Effector CD4-positive, alpha-beta T cell (primary cell): ENCODE results near the gene PXT1.
"Not testable (repeated sequence)": the region's sequence is repeated elsewhere in the genome, so short reads cannot be mapped to it uniquely, and the experiment has no call there.

Experiments used
- DNase-seq: peaks from one replicate; pipeline ENCODE4 v3.0.0-alpha.2; 2020

Gene PXT1

DNA sequence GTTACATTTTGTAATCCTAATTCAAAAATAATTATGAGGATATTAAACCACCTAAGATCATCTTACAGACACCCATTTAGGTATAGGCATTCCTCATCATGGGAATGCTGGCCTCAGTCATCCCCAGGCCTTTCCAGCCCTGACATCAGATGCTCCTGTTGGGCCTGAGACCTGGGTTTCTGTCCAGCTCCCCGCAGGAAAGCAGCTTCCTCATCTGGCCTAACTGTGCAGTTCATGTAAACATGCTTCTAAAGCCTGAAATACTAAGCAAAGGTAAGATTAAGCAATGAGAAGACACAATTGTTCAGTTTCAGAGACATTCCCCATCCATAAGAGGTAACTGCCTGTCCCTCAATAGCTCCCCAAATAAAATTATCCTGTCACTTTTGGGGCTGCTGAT, 74.2 kb downstream of the PXT1 start:
- DNase-seq = no peak

DNA sequence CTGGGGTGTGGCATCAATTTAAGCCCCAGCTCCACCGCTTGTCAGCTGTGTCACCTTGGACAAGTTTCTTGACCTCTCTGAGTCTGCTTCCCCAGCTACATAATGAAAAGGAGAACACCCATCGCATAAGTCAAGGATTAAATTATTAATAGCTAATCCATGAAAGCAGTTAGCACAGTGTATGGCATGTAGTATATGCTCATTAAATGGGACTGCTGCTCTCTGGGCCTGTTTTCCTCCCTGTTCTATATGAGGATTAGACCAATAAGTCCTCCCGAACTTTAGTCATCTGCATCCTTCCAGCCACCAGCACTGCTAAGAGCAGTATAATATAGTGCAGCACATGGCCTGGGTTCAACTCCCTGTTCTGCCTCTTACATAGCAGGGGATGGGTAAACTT, 74.9 kb downstream of the PXT1 start:
- DNase-seq = no peak

DNA sequence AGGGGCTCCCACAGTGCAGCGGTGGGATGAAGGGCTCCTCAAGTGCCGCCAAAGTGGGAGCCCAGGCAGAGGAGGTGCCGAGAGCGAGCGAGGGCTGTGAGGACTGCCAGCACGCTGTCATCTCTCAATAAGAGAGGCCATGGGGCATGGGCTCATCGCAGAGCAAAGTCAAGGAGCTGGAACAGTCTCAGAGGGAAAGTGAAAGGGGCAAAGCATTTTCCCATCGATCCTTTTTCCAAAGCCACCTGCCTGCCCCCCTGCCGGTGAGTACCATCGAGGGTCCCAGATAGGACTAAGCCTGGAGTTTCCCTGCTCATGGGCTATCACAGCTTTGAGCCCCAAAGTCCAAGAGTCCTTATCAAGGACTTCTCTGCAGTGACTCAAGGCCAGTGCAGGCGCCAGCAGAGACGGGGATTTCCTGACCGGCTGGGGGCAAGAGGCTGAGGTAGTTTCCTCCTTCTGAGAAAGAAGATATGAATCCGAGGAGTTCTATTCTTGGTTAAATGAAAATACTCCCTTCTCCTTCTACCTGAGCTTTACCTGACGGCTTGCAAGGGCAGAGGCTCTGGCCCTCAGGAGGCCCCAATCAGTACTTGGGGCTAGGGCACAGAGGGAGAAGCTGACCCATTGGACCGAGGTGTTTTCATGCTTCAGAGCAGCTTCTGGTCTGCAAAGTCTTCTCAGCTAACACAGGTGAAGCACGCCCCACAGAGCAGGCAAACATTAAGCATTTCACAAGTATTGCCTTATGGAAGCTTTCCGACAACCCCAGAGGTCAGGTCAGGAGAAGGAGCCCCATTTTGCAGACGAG, 77.8 kb downstream of the PXT1 start:
- DNase-seq = no peak

DNA sequence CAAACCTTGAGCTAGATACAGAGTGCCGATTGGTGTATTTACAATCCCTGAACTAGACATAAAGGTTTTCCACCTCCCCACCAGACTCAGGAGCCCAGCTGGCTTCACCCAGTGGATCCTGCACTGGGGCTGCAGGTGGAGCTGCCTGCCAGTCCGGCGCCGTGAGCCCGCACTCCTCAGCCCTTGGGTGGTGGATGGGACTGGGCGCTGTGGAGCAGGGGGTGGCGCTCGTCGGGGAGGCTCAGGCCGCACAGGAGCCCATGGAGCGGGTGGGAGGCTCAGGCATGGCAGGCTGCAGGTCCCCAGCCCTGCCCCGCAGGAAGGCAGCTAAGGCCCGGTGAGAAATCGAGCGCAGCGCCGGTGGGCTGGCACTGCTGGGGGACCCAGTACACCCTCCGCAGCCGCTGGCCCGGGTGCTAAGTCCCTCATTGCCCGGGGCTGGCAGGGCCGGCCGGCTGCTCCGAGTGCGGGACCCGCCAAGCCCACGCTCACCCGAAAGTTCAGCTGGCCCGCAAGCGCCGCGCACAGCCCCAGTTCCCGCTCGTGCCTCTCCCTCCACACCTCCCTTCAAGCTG, 78.5 kb downstream of the PXT1 start:
- DNase-seq = not testable (repeated sequence)

DNA sequence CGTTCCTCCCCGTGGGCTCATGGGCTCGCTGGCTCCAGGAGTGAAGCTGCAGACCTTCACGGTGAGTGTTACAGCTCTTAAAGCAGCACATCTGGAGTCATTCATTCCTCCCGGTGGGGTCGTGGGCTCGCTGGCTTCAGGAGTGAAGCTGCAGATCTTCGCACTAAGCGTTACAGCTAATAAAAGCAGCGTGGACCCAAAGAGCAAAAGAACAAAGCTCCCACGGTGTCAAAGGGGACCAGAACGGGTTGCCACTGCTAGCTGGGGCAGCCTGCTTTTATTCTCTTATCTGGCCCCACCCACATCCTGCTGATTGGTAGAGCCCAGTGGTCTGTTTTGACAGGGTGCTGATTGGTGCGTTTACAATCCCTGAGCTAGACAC, 79.3 kb downstream of the PXT1 start:
- DNase-seq = not testable (repeated sequence)

DNA sequence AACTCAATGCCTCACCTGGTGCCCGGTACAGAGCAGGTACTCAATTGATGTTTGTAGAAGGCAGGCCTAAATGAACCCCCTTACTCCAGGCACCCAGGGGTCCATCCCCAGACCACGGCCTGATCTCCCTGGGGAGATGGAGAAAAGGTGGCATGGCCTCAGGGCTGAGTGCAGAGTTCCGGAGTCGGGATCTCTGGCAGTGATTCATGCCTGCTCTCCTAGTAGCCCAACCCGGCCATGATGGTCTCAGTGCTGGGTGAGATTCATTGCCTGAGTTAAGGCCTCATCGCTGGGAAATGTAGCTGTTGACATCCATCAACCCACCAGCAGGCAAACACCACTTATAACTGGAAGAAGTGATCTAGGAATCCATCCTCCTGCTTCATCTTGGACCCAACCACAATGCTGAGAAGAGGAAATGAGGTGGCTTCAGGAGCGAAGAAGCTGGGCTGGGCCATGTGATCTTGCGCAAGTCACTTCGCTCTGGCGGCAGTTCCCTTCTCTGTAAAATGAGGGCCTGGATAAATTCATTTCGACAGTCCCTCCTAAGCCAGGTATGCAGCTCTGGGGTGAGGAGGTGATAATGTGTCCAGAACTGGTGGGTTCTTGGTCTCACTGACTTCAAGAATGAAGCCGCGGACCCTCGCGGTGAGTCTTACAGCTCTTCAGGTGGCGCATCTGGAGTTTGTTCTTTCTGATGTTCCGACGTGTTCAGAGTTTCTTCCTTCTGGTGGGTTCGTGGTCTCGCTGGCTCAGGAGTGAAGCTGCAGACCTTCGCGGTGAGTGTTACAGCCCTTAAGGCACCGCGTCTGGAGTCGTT, 79.9 kb downstream of the PXT1 start:
- no peak for DNase-seq

DNA sequence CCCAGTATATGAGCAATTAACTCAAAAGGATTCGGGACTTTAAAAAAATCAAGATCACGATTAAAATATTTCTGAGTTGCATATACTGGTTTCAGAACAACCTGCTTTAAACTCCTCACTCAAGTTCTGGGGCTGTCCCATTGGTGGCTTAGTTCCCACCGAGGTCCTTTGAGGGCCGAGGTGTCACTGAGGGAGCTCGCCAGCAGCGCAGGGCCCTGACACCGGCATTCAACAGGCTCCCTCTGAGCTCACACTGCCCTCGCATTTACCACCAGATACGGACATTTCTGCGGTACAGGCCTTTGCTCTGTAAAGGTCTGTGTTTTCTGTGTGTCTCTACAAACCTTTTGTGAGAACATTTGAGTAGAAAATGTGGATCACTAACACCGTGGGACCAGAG, 81.6 kb downstream of the PXT1 start:
- DNase-seq = no peak

DNA sequence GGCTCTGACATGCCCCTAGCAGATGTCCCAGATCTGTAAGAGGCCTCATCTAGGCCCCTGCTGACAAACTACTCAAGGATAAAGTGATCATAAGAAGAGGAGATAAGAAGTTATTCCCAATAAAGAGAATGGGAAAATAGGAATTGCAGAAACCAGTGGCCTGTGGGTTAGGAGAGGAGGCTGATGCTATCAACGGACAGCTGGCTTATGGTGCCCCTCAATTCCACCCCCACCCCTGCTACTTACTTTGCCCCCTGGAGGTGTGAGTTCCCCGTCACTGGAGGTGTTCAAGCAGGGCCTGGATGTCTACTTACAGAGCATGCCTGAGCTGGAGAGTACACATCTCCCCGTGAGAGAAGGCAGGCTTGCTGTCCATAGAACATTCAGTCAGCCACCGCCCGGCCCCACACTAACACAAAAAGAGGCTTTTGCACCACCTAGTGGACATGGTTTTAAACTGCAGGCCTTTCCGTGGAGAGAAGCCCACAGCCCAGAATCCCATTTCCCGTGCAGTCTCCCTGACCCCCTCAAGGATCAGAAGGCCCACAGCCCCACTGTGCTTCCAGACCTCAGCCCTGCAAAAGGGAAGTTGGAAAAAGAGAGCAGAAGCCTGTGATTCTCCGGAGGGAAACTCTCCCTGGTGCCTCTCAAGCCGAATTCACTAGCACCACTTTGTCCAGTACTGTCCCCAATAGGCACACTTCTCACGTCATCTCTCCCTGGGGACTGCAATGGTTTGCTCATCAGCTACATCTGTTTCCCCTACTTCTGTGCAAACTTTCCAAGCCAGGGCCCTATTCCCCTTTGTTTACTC, 82.2 kb downstream of the PXT1 start:
- DNase-seq = peak; percentile 57

DNA sequence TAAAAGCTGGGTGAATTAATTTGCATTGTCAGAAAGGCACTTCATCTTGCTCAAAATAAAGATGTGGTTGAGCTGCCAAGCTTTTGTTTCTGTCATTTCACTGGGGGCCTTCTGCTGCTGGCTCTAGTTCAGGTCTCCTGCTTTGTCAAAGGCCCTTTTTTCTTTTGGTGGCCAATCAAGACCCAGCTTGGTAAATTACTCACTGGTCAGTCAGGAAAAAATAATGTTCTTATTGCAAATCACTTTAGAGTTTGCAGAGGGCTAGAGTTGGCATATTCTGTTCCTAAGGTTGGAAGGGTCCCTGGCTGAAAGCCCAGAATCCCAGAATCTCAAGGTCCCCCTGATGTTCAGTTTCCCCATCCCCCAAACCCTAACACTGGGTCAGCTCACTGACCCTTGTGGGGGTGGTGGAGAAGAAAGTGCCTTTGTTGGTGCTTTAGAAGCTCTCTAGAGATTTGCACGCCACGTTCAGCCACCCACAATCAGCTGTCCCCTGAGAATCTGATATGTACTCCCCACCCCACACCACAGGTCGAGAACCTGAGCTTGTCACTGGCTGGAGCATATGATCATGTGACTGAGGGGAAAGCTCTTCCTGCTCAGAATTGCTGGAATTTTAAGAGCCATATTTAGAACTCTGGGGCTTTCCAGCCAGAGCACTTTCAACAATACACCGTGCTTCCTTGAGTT, 84.3 kb downstream of the PXT1 start:
- DNase-seq = no peak

DNA sequence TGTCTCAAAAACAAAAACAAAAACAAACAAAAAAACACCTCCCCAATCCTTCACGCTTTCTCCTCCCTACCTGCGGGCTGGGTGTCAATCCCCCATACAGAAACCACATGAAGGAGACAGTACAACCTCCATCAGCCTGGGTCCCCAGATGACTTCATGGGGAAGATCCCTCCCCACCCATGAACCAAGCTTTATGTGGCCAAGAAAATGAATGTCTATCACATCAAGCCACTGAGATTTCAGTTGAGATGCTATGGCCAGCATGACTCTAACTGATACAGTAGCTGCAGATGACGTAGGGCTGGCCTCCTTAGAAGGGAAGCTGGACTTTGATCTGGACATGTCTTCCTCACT, 84.8 kb downstream of the PXT1 start:
- DNase-seq = no peak

DNA sequence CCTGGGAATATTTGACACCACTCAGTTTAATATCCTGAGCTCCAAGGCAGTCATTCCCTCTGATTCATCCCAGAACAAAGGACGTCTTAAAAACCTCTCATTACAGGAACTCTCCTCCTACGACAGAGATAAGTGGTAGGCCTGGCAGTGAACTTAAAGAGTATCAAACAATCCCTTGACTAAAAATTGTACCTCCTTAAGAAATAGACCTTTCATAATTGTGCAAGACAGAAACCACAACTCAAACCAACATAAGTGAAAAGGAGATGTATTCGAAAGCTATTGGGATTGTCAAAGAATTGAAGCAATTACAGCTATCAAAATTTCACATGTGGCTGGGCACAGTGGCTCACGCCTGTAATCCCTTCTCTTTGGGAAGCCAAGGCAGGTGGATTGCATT, 86.8 kb downstream of the PXT1 start:
- no peak for DNase-seq

DNA sequence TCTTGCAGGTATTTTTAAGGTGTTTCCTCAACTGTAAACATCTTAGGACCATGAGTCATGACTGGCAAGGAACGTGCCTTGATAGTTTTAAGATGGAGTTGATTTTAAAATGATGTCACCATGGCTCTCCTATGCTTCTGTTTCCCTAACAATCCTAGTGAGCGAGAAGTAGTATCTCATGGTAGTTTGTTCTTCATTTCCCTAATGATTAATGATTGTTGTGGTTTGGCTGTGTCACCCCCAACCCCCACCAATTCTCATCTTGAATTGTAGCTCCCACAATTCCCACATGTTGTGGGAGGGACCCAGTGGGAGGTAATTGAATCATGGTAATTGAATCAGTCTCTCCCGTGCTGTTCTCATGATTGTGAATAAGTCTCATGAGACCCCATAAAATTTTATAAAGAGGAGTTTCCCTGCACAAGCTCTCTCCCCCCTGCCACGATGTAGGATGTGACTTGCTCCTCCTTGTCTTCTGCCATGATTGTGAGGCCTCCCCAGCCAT, 89.2 kb downstream of the PXT1 start:
- no peak for DNase-seq

DNA sequence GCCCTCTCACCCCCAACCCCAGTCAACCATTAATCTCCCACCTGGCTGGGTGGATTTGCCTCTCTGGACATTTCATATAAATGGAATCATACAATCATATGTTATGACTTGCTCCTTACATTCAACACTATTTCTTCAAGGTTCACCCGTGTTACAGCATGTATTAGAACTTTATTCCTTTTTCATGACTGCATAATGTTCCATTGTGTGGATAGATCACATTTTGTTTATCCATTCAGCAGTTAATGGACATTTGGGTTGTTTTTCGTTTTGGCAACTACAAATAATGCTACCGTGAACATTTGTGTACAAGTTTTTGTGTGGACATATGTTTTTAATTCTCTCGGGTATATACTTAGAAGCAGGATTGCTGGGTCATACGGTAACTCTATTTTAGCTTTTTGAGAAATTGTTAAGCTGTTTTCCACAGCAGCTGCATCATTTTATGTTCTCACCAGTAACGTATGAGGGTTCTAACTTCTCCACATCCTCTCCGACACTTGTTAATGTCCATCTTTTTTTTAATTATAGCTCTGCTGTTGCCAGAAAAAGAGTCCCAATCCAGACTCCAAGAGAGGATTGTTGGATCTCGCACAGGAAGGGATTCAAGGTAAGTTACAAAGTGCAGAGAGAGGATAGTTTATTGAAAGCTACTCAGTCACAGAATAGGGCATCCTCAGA, 90.0 kb downstream of the PXT1 start:
- no peak for DNase-seq

DNA sequence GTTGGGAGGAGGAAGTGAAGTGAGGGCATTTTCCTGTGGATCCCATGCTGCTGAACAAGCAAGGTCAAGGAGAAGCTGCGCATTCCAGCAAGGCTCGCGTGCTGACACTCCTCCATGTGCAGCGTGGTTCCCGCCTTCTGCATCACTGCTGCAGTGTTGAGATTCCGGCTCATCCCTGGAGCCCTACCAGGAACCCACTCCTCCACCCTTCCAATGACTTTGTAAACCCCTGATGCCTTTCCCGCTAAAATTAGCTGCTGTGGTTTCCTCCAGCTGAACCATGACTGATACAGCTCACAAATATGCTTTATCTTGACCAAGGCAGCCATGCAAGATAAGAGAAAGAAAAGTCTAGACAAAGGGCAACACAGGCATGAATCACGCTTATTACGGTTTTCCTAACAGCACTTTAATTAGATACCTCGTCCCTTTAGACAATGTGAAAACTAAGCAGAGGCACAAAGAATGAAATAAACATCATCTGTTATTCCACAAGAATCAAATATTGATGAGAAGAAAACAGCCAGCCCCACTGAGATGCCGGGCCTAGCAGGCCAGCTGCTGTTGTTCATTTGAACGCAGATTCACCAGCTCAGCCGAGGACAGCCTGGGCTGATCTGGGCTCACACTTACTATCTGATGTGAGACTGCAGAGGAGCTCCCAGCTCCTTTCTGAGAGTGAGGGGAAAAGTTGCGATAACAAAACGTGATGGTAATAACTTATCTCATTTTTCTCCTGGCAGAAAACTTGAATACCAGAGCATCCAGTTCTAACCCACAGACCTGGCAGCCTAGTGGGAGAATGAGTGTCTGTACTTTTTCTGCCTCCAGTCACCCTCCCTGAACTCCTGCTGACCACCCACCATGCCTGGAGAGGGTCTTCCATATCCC, 91.7 kb downstream of the PXT1 start:
- no peak for DNase-seq

DNA sequence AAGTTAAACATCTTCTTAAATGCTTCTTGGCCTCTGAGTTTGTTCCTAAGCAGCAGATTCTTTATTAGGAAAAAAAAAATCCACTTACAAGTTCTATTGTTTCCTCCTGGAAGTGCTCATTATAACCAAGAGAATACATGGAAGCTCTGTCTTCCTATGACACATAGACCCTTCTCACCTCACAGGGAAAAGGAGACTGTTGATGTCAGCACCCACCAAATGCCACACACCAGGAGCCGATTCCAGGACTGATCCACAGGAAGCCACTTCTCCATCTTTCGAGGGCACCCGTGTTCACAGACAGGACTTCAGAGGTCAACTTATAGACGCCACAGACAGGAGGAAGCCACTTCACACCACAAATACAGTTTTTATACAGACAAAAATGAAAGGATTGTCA, 92.6 kb downstream of the PXT1 start:
- no peak for DNase-seq

DNA sequence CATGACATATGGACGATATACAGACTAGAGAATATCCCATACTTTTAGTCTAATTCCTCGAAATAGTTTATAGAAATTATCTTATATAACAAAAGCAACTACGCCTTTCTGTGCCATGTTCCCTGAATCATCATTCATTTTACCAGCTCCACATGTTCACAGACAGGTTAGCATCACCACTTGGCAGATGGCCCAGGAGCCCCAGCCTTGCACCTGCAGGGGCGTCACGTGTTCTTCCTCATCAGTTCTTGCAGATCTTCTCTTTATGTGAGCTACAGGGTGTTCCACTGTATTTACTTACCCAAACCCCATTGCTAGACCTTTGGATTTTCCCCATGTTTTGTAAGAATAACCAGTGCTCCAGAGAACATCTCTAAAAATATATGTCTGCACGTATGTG, 93.4 kb downstream of the PXT1 start:
- DNase-seq = no peak

DNA sequence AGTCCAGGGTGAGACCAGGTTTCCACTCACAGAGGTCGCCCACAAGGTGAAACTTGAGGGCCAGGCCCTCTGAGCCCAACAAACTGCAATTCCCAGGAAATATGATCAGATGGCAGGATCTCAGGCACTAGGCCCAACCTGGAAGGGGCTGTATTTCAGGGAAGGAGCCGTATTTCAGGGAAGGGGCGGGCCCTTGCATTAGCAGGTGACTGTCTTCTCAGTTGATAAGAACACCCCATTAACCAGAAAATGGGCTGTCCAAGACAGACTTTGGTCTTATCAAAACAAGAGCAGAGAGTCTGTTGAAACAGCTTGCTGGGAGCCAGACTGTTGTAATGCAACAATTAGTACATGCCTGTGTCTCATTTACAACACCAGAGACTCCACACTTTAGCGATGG, 95.0 kb downstream of the PXT1 start:
- no peak for DNase-seq

DNA sequence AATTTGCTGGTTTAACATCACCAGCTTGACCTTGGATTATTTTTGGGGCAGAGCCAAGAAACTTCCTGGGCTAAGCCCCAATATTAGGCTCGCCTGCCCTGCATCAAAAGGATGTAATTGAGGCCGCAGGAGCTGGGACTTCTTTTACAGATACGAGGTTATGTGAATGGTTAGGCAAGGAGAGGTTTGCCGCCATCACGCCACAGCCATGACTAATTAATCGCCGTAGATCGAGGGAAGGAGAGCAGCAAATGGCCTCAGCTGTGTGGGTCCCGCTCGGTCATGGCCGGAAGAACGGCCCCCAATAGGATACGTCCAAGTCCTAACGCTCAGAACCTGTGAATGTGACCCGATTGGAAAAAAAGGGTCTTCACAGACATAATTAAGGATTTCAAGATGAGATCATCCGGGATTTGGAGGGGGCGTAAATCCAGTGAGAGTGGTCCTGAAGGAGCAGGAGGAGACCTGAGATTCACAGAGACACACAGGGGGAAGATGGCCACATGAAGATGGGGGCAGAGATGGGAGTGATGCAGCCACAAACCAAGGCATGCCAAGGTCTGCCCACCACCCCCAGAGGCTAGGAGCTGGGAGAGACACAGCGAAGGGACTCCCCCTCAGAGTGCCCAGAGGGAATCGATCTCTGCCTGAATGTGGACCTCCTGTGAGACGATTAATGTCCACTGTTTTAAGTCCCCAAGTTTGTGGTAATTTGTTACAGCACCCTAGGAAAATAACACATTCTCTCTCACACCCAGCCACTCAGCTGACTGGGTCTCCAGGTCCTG, 96.0 kb downstream of the PXT1 start:
- DNase-seq = no peak

DNA sequence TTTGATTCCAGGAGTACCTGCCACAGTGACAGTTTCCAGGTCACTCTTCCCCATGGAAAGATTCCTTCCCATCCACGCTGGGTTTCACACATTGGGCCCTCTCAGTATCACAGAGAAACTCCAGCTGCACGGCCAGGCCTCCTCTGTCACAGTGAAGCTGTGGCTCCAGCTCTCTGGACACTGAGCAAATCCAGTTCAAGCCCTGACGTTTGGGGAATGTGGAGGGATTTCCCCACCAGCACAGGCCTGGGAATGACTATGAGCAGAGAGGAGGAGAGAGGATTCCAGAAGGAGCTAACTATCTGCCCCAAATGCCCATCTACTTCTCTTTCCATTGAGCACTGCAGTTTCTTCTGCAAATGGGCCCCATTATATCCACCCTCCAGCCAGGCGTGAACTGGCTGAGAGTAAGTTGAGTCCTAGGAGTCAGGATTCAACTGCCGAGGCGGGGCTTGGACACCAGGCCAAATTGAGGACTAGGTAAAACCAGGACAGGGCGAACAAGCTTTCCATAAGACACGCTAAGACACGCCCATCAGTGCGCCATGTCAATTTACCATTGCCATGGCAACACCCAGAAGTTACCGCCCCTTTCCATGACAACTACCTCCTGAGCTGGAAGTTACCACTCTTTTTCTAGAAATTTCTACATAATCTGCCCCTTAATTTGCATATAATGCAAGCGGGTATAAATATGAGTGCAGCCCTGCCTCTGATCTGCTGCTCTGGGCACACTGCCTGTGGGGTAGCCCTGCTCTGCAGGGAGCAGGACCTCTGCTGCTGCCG, 96.8 kb downstream of the PXT1 start:
- DNase-seq = no peak
